Cardiac muscle cell (in vitro differentiated cells and primary cell): ENCODE data around the gene MRPS12. TPM values are rescaled to one million over a fixed set of nuclear protein-coding genes. Genes with fewer than 3 reads are reported as not detected.
"Not testable (repeated sequence)": the region's sequence is repeated elsewhere in the genome, so short reads cannot be mapped to it uniquely, and the experiment has no call there.

Experiments used
- DNase-seq, 2 donors: peaks; one replicate each; pipeline versions ENCODE4 v3.0.0 to v3.0.0-alpha.2; 2010 to 2017; ENCODE audit warnings: low read depth in 1 of 2, low spot score in 1 of 2
- H3K27ac ChIP-seq: fragments of 200-600 bp; sonication (generic); 2 replicates; pipeline ENCODE4 v1.5.1; 2016
- H3K27me3 ChIP-seq: fragments of 200-600 bp; sonication (generic); 2 replicates; pipeline ENCODE4 v1.6.0; 2016; ENCODE audit warnings: control low read depth
- H3K36me3 ChIP-seq: fragments of 200-600 bp; sonication (generic); 2 replicates; pipeline ENCODE4 v1.5.1; 2016; ENCODE audit warnings: control low read depth
- H3K4me1 ChIP-seq: fragments of 200-600 bp; sonication (generic); 2 replicates; pipeline ENCODE4 v1.8.1; 2017; ENCODE audit warnings: low read depth, mild to moderate bottlenecking, mixed run types
- H3K4me3 ChIP-seq: fragments of 200-600 bp; sonication (generic); 2 replicates; pipeline ENCODE4 v1.5.1; 2016; ENCODE audit warnings: mild to moderate bottlenecking
- H3K9me3 ChIP-seq: fragments of 200-600 bp; sonication (generic); 2 replicates; pipeline ENCODE4 v1.5.1; 2017; ENCODE audit warnings: low read depth, mild to moderate bottlenecking, control low read depth
- polyA plus RNA-seq: library from polyadenylated mRNA; unstranded; fragments of >200 nt; fragmentation: Nextera tagmentation; extraction: Ambion mirVana; gene quantifications from 2 replicates; pipeline ENCODE4 v1.2.1, GENCODE V29; 2016
- total RNA-seq: library from RNA; depleted of rRNA; stranded (reverse); fragments of >200 nt; gene quantifications from 2 replicates; pipeline ENCODE4 v1.2.3, GENCODE V29; 2016
- TF ChIP-seq, protein P1 (sequence below): IDR thresholded peaks from 2 replicates; pipeline ENCODE4 v1.5.1; 2012; ENCODE audit warnings: low read depth, mild to moderate bottlenecking, low read length

MRPS12 gene
- total and polyA plus RNA-seq, 2 experiments from 2014 or later = 52.0 to 72.2 TPM

DNA sequence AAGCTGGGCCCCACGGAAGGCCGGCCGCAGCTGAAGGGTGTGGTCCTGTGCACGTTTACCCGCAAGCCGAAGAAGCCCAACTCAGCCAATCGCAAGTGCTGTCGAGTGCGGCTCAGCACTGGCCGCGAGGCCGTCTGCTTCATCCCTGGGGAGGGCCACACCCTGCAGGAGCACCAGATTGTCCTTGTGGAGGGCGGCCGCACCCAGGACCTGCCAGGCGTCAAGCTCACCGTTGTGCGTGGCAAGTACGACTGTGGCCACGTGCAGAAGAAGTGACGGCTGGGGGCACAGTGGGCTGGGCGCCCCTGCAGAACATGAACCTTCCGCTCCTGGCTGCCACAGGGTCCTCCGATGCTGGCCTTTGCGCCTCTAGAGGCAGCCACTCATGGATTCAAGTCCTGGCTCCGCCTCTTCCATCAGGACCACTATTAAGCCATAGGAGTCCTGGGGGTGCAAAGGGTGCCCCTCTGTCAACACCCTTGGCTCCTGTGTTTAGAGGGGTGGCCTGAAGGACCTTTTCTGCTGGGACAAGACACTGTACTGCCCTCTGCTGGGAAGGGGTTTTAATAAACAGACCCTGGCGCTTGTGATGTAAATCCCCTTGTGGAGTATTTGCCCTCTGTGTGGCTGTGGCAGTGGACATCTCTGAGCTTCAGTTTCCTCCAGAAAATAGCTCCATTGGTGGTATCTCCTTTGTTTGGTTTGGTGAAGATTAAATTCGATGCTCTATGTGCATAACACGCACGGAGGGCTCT is 1.9 kb downstream of the MRPS12 start:
- Histone ChIP-seq H3K4me1 (no peaks in the 10 kb centered on the region), H3K27me3 (no peaks in the 10 kb centered on the region), H3K27ac (no peak overlapping the region), H3K4me3 (no peak overlapping the region), H3K9me3 (no peaks in the 10 kb centered on the region), H3K36me3 (peaks cover 2% of the 10 kb centered on the region)
- DNase-seq = peak; percentile 60 to 61
- TF ChIP-seq, protein P1, sequence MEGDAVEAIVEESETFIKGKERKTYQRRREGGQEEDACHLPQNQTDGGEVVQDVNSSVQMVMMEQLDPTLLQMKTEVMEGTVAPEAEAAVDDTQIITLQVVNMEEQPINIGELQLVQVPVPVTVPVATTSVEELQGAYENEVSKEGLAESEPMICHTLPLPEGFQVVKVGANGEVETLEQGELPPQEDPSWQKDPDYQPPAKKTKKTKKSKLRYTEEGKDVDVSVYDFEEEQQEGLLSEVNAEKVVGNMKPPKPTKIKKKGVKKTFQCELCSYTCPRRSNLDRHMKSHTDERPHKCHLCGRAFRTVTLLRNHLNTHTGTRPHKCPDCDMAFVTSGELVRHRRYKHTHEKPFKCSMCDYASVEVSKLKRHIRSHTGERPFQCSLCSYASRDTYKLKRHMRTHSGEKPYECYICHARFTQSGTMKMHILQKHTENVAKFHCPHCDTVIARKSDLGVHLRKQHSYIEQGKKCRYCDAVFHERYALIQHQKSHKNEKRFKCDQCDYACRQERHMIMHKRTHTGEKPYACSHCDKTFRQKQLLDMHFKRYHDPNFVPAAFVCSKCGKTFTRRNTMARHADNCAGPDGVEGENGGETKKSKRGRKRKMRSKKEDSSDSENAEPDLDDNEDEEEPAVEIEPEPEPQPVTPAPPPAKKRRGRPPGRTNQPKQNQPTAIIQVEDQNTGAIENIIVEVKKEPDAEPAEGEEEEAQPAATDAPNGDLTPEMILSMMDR = peak; percentile 41

DNA sequence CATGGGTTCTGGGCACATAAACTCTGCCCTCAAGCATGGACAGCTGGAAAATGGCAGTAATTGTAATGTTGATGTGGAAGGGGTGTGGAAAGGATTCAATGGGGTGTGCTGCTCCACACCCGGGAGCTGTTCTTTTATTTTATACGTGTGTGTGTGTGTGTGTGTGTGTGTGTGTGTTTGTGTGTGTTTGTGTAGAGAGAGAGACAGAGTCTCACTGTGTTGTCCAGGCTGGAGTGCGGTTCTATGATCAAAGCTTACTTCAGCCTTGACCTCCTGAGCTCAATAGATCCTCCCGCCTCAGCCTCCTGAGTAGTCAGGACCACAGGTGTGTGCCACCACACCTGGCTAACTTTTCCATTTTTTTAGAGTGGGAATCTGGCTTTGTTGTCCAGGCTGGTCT is 2.8 kb downstream of the MRPS12 start:
- no peaks in the 10 kb centered on the region for H3K27me3 ChIP-seq
- H3K9me3 ChIP-seq = no peaks in the 10 kb centered on the region
- DNase-seq = no peak
- H3K27ac ChIP-seq = no peak overlapping the region
- TF ChIP-seq, protein P1 = no peak
- H3K4me1 ChIP-seq = no peaks in the 10 kb centered on the region
- H3K36me3 ChIP-seq = no peaks in the 10 kb centered on the region
- H3K4me3 ChIP-seq = no peak overlapping the region

DNA sequence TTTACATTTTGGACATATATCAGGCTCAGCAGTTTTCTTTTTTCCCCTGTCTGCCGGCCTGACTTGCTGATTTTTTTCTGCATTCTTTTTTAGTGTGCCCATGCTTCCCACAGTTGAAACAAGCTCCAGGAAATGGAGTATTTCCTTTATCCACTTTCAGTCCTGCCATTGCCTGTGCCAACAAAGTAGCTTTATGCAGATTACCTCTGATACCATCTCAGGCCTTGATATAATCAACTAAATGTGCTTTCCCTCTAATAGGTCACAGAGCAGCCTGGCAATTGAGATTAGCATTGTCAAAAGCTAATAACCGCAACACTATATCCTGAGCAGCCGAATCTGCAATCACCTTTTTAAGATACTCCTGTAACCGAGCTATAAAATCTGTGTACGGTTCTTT is 9.2 kb downstream of the MRPS12 start:
- H3K27me3 ChIP-seq = no peaks in the 10 kb centered on the region
- H3K9me3 ChIP-seq = no peaks in the 10 kb centered on the region
- DNase-seq = no peak
- H3K36me3 ChIP-seq = peaks cover 4% of the 10 kb centered on the region
- TF ChIP-seq, protein P1 = no peak
- H3K27ac ChIP-seq = no peak overlapping the region
- H3K4me3 ChIP-seq = no peak overlapping the region
- H3K4me1 ChIP-seq = no peaks in the 10 kb centered on the region

DNA sequence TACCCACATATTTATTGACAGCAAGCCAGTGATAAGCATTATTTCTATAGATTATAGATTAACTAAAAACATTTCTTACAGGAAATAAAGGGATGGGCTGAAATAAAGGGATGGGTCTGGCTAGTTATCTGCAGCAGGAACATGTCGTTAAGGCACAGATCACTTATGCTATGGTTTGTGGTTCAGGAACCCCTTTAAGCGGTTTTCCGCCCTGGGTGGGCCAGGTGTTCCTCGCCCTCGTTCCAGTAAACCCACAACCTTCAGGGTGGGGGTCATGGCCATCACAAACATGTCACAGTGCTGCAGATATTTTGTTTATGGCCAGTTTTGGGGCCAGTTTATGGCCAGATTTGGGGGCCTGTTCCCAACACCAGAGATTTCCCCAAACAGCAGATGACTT is 10.7 kb downstream of the MRPS12 start:
- not testable (repeated sequence) for H3K4me1 ChIP-seq, H3K4me3 ChIP-seq, H3K9me3 ChIP-seq, H3K27ac ChIP-seq, H3K36me3 ChIP-seq, DNase-seq, H3K27me3 ChIP-seq

DNA sequence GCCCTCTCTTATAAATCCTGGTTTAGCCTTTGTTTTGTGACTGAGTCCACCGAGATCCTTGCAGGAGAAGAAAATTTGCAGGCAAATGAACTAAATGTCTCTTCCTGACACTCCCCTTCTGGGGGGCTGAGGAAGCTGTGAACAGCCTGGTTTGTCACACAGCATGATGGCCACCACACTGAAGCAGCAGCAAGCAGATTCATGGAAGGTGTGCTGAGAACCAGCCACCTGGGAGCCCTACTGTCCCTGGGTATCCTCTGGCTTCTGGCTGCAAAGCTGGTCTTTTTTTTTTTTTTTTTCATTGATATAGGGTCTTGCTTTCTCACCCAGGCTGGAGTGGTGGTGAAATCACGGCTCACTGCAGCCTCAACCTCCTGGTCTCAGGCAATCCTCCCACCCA is 11.2 kb downstream of the MRPS12 start:
- Histone ChIP-seq H3K9me3 (no peaks in the 10 kb centered on the region), H3K27ac (no peak overlapping the region), H3K4me3 (no peak overlapping the region), H3K36me3 (peaks cover 4% of the 10 kb centered on the region), H3K4me1 (no peaks in the 10 kb centered on the region), H3K27me3 (no peaks in the 10 kb centered on the region)
- TF ChIP-seq, protein P1 = no peak
- no peak for DNase-seq

DNA sequence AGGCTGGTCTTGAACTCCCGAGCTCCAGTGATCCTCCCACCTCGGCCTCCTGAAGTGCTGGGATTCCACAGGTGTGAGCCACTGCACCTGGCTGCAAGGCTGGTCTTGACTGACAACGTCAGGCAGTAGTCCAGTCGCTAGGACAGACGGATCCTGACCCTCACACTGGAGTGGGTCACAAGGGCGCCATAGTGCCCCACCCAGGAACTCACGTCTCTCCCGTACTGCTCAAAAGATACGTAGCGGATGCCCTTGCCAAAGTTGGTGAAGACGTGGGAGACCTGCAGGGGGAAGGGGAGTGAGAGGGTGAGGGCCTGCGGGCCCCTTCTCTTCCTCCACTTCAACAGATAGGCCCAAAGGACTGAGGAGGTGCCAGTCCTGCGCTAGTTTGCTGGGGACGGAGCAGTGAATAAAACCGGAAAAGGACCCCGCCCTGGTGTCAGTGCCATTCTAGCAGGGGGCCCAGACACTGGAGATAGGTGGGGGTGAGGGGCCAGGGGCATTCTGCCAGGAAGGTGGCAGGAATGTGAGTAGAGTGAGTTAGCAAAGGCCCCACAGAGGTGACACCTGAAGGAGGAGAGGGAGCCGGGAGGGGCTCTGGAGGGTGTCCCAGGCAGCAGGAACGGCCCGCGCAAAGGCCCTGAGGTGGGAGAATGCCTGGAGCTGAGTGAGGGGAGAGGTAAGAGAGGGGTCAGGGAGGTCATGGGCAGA is 11.9 kb downstream of the MRPS12 start:
- Histone ChIP-seq H3K4me3 (no peak overlapping the region), H3K27me3 (no peaks in the 10 kb centered on the region), H3K9me3 (no peaks in the 10 kb centered on the region), H3K4me1 (no peaks in the 10 kb centered on the region), H3K36me3 (peaks cover 4% of the 10 kb centered on the region), H3K27ac (no peak overlapping the region)
- TF ChIP-seq, protein P1 = no peak
- no peak for DNase-seq
